ENCODE results near the gene IMMP2L. TPM values are rescaled to one million over a fixed set of nuclear protein-coding genes. Genes with fewer than 3 reads are reported as not detected.

Gene IMMP2L
- total and polyA plus RNA-seq, 2 of the 8 experiments (the other 6 are each of a cell fraction or from before 2014, with no cell fraction given), result 2.3 to 10.1 TPM

DNA sequence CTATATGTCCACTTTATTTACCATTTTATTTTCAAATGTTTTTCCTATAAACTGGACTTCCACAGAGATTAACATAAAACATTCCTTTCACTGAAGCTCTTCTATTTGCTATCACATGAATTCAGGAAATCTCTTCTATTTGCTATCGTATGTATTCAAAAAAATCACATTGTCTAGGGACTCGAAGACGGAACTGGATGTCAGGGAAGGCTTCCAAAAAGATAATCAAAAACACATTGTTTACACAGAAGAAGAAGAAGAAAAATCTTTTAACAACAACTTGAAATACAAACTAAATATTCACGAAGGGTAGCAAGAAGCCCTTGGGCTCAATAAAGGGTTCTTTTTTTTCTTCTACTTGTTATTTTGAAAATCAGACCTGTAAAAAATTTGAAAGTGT is 897.5 kb downstream of the IMMP2L start:
- Histone ChIP-seq H3K4me1 (replicated peaks in 1 of 4; ENCODE audit: control insufficient read depth in 3 of 4, insufficient read depth in 4 of 4, low read length in 3 of 4) (peaks cover 0 to 3% (median 0%) of the 10 kb centered on the region in 4 experiments; a peak in 1 of 7 replicates), H4K5ac (ENCODE audit: insufficient read length, low read depth, low read length) (no peak overlapping the region), H2AFZ (ENCODE audit: low read length) (no peak overlapping the region), H3K79me2 (ENCODE audit: control insufficient read depth in 1 of 2, insufficient read depth in 2 of 2, low read length in 2 of 2) (no peaks in the 10 kb centered on the region), H2BK20ac (ENCODE audit: low read length) (no peak overlapping the region), H3K23me2 (ENCODE audit: low read depth, low read length) (no peaks in the 10 kb centered on the region), H3K4me2 (ENCODE audit: insufficient read depth in 1 of 2, low read depth in 2 of 2, low read length in 2 of 2) (no peak overlapping the region), H2AK5ac (ENCODE audit: low read depth, low read length) (no peak overlapping the region), H3K79me1 (ENCODE audit: low read depth, low read length) (no peaks in the 10 kb centered on the region), H3K36me3 (ENCODE audit: control insufficient read depth in 2 of 4, insufficient read depth in 4 of 4, low read length in 3 of 4) (no peaks in the 10 kb centered on the region), H3K4me3 (ENCODE audit: extremely low read depth in 1 of 4, insufficient read depth in 2 of 4, low read depth in 3 of 4, low read length in 4 of 4) (no peak overlapping the region), H4K91ac (replicated peaks; ENCODE audit: insufficient read length, low read length) (no peak overlapping the region), H3K23ac (ENCODE audit: insufficient read length) (no peak overlapping the region), H2BK15ac (ENCODE audit: low read length) (no peak overlapping the region), H3K4ac (replicated peaks; ENCODE audit: insufficient read length, low read depth, low read length) (no peak overlapping the region), H3K27ac (ENCODE audit: low read depth, low read length) (no peak overlapping the region), H3K27me3 (replicated peaks in 1 of 4; ENCODE audit: control insufficient read depth in 3 of 4, extremely low read depth in 1 of 4, insufficient read depth in 3 of 4, low read length in 3 of 4) (no peaks in the 10 kb centered on the region), H3K56ac (replicated peaks; ENCODE audit: insufficient read length, low read depth, low read length) (no peak overlapping the region), H3K14ac (ENCODE audit: insufficient read length) (no peak overlapping the region), H3K9me3 (ENCODE audit: insufficient read depth in 2 of 2, low read depth in 1 of 2, low read length in 1 of 2) (peaks cover 21% of the 10 kb centered on the region in 2 experiments), H2BK5ac (ENCODE audit: low read depth, low read length) (no peak overlapping the region), H4K8ac (ENCODE audit: extremely low read depth, insufficient read depth, low read length) (no peak overlapping the region), H3K9ac (replicated peaks in 1 of 4; ENCODE audit: extremely low read depth in 1 of 4, low read depth in 3 of 4, low read length in 3 of 4) (no peak overlapping the region), H2BK12ac (ENCODE audit: low read depth, low read length) (no peak overlapping the region), H2BK120ac (replicated peaks; ENCODE audit: low read depth, low read length) (no peak overlapping the region), H3K18ac (ENCODE audit: extremely low read depth, low read length) (no peak overlapping the region), H4K20me1 (replicated peaks in 1 of 2; ENCODE audit: control insufficient read depth in 1 of 2, insufficient read depth in 2 of 2, low read length in 2 of 2) (no peaks in the 10 kb centered on the region)
- no peak for TF ChIP-seq TAF1 (IDR thresholded peaks at IDR 0.05; ENCODE audit: low read depth, low read length)
- TF ChIP-seq HDAC2 (IDR thresholded peaks at IDR 0.05; ENCODE audit: borderline replicate concordance in 1 of 2, low read depth in 2 of 2, low read length in 2 of 2), result no peak
- TF ChIP-seq MAX (IDR thresholded peaks at IDR 0.05), result no peak
- no peak for TF ChIP-seq EZH2 (IDR thresholded peaks at IDR 0.05; ENCODE audit: low read depth, low read length, severe bottlenecking)
- TF ChIP-seq TAF7 (optimal IDR thresholded peaks at IDR 0.05; ENCODE audit: borderline replicate concordance, low read depth, low read length), result no peak
- no peak for TF ChIP-seq CEBPB (IDR thresholded peaks at IDR 0.05; ENCODE audit: low read depth, low read length)
- TF ChIP-seq YY1 (IDR thresholded peaks at IDR 0.05; ENCODE audit: low read depth, low read length), result no peak
- FAIRE-seq (no peak), DNase-seq (ENCODE audit: low read depth in 1 of 2, low spot score in 2 of 2) (no peak)
- 93% methylated on average over 4 of the region's 4 CpGs; no CpG with 5 or more reads in 1 of the 2 experiments for WGBS, 2 experiments (ENCODE audit: extremely low coverage in 1 of 2, insufficient coverage in 1 of 2, insufficient read length in 1 of 2, insufficient replicate concordance in 2 of 2, low coverage in 1 of 2, low lambda C conversion rate in 2 of 2, missing lambda C conversion rate in 1 of 2)
- ChIA-PET CTCF (ENCODE audit: partially characterized antibody) (no interaction called here), POLR2A (ENCODE audit: partially characterized antibody) (no interaction called here)

Data from H1 (cell line).